Breast epithelium (tissue), 3 donors: ENCODE results near the gene GRIK1.

ENCODE experiments used
- CTCF ChIP-seq, 3 donors: fragments of 450-650 bp; IDR thresholded peaks; one replicate each; pipeline ENCODE4 v1.5.1; 2016 to 2017; ENCODE audit warnings: antibody characterized with exemption in 3 of 3, mild to moderate bottlenecking in 3 of 3, moderate library complexity in 3 of 3
- POLR2A ChIP-seq: fragments of 450-650 bp; IDR thresholded peaks from one replicate; pipeline ENCODE4 v1.6.1; 2016; ENCODE audit warnings: antibody characterized with exemption, mild to moderate bottlenecking, moderate library complexity

DNA sequence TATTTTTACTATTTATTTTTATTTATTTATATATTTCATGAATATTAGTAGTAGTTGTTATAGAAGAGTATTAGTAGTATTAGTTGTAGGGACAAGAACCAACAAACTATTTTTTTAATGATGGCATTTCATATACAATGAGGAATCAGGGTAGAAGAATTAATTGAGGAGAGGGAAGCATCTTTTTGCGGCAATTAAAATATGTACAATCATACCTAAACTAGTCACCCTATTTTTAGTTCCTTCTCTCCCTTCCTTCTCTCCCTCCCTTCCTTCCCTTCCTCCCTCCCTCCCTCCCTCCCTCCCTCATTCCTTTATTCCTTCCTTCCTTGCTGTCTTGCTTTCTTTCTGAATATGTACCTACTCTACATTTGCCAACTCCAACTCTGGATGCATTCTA, 189.8 kb downstream of the GRIK1 start:
- TF ChIP-seq CTCF (IDR thresholded peaks at IDR 0.05) (no peak), POLR2A (no peak)
